H9 (cell line): ENCODE results near the gene SNX7. TPM values are rescaled to one million over a fixed set of nuclear protein-coding genes. Genes with fewer than 3 reads are reported as not detected.

ENCODE experiments used
- DNase-seq: peaks from one replicate; pipeline ENCODE4 v3.0.0-alpha.2; 2017
- H2AFZ ChIP-seq: one replicate; pipeline ENCODE4 v1.6.1; 2013; ENCODE audit warnings: mild to moderate bottlenecking, low read length, control low read depth, moderate library complexity
- H2AK5ac ChIP-seq: 2 replicates; pipeline ENCODE4 v1.6.1; 2013; ENCODE audit warnings: low read length, control low read depth, mixed read lengths; ENCODE audit not compliant: insufficient read length
- H2BK120ac ChIP-seq: one replicate; pipeline ENCODE4 v1.6.1; 2013; ENCODE audit warnings: low read depth, mild to moderate bottlenecking, low read length, control low read depth, inconsistent platforms; ENCODE audit not compliant: poor library complexity, severe bottlenecking
- H2BK12ac ChIP-seq: 2 replicates; pipeline ENCODE4 v1.6.1; 2013; ENCODE audit warnings: low read length, control low read depth, mixed read lengths, low read depth; ENCODE audit not compliant: insufficient read length
- H2BK15ac ChIP-seq: 2 replicates; pipeline ENCODE4 v1.6.1; 2013; ENCODE audit warnings: low read depth, low read length, control low read depth
- H2BK20ac ChIP-seq: one replicate; pipeline ENCODE4 v1.6.1; 2013; ENCODE audit warnings: low read depth, mild to moderate bottlenecking, low read length, control low read depth, inconsistent platforms; ENCODE audit not compliant: poor library complexity, severe bottlenecking
- H2BK5ac ChIP-seq: 2 replicates; pipeline ENCODE4 v1.6.1; 2013; ENCODE audit warnings: low read length, control low read depth, mixed read lengths; ENCODE audit not compliant: insufficient read length
- H3K14ac ChIP-seq: 2 replicates; pipeline ENCODE4 v1.6.1; 2013; ENCODE audit warnings: low read length, control low read depth; ENCODE audit not compliant: insufficient read depth
- H3K18ac ChIP-seq: 2 replicates; pipeline ENCODE4 v1.6.1; 2013; ENCODE audit warnings: low read depth, mild to moderate bottlenecking, mixed read lengths, low read length, control low read depth; ENCODE audit not compliant: insufficient read length
- H3K23ac ChIP-seq: 2 replicates; pipeline ENCODE4 v1.6.1; 2013; ENCODE audit warnings: low read length, control low read depth, mixed read lengths, low read depth; ENCODE audit not compliant: insufficient read length
- H3K23me2 ChIP-seq: 2 replicates; pipeline ENCODE4 v1.6.1; 2013; ENCODE audit warnings: low read depth, mild to moderate bottlenecking, mixed read lengths, low read length, control low read depth; ENCODE audit not compliant: insufficient read length, poor library complexity, severe bottlenecking
- H3K27ac ChIP-seq: 2 replicates; pipeline ENCODE4 v1.5.1; 2013; ENCODE audit warnings: low read length, control low read depth, mixed read lengths, low read depth; ENCODE audit not compliant: insufficient read length
- H3K27me3 ChIP-seq: 2 replicates; pipeline ENCODE4 v1.6.1; 2013; ENCODE audit warnings: low read length, control low read depth, inconsistent platforms; ENCODE audit not compliant: insufficient read depth
- H3K4ac ChIP-seq: 2 replicates; pipeline ENCODE4 v1.6.1; 2013; ENCODE audit warnings: low read depth, mild to moderate bottlenecking, control low read depth, inconsistent platforms, low read length, moderate library complexity
- H3K4me1 ChIP-seq: 2 replicates; pipeline ENCODE4 v1.6.1; 2013; ENCODE audit warnings: low read length, control low read depth, inconsistent platforms; ENCODE audit not compliant: insufficient read depth
- H3K4me2 ChIP-seq: 2 replicates; pipeline ENCODE4 v1.6.1; 2013; ENCODE audit warnings: low read length, control low read depth, mixed read lengths; ENCODE audit not compliant: insufficient read length, insufficient read depth
- H3K56ac ChIP-seq: 2 replicates; pipeline ENCODE4 v1.6.1; 2013; ENCODE audit warnings: low read depth, mild to moderate bottlenecking, mixed read lengths, low read length, control low read depth; ENCODE audit not compliant: insufficient read length
- H3K79me1 ChIP-seq: 2 replicates; pipeline ENCODE4 v1.6.1; 2013; ENCODE audit warnings: low read depth, mild to moderate bottlenecking, moderate library complexity, low read length, control low read depth, inconsistent platforms; ENCODE audit not compliant: insufficient read depth, poor library complexity, severe bottlenecking
- H3K79me2 ChIP-seq: 2 replicates; pipeline ENCODE4 v1.6.1; 2013; ENCODE audit warnings: low read length, control low read depth, inconsistent platforms; ENCODE audit not compliant: insufficient read depth
- H3K9ac ChIP-seq: 2 replicates; pipeline ENCODE4 v1.6.1; 2013; ENCODE audit warnings: low read length, control low read depth, mixed read lengths; ENCODE audit not compliant: insufficient read length; ENCODE audit errors: extremely low read depth
- H3K9me3 ChIP-seq: one replicate; pipeline ENCODE4 v1.6.1; 2013; ENCODE audit warnings: low read depth, low read length, inconsistent platforms; ENCODE audit not compliant: control insufficient read depth
- H3T11ph ChIP-seq: one replicate; pipeline ENCODE4 v1.6.1; 2013; ENCODE audit warnings: mild to moderate bottlenecking, low read length, control low read depth, inconsistent platforms
- H4K20me1 ChIP-seq: one replicate; pipeline ENCODE4 v1.6.1; 2013; ENCODE audit not compliant: control insufficient read depth, insufficient read length, insufficient read depth
- H4K5ac ChIP-seq: 2 replicates; pipeline ENCODE4 v1.6.1; 2013; ENCODE audit warnings: low read depth, mild to moderate bottlenecking, mixed read lengths, low read length, control low read depth; ENCODE audit not compliant: insufficient read length
- H4K8ac ChIP-seq: replicated peaks from 2 replicates; pipeline ENCODE4 v1.6.1; 2013; ENCODE audit warnings: low read length, control low read depth, mixed read lengths, low read depth; ENCODE audit not compliant: insufficient read length
- H4K91ac ChIP-seq: 2 replicates; pipeline ENCODE4 v1.6.1; 2013; ENCODE audit warnings: low read depth, mild to moderate bottlenecking, moderate library complexity, mixed read lengths, low read length, control low read depth; ENCODE audit not compliant: insufficient read length
- H3K27ac Mint-ChIP-seq, 3 experiments: 2 replicates in 2 of 3; 3 replicates in 1 of 3; pipeline ENCODE4 v1.8.0; 2020 to 2021; ENCODE audit warnings: mixed read lengths in 3 of 3, mild to moderate bottlenecking in 1 of 3, moderate library complexity in 1 of 3
- H3K27me3 Mint-ChIP-seq: 2 replicates; pipeline ENCODE4 v1.8.0; 2021; ENCODE audit warnings: low read depth, mild to moderate bottlenecking, moderate library complexity, mixed read lengths
- H3K36me3 Mint-ChIP-seq, 3 experiments: 2 replicates in 2 of 3; 3 replicates in 1 of 3; pipeline ENCODE4 v1.8.0; 2020 to 2021; ENCODE audit warnings: low read depth in 3 of 3, mixed read lengths in 3 of 3; ENCODE audit not compliant: insufficient read depth in 1 of 3
- H3K4me1 Mint-ChIP-seq, 2 experiments: 2 replicates each; pipeline ENCODE4 v1.8.0; 2020; ENCODE audit warnings: mixed read lengths in 2 of 2
- H3K4me3 Mint-ChIP-seq, 2 experiments: 2 replicates in 1 of 2; 3 replicates in 1 of 2; pipeline ENCODE4 v1.8.0; 2020 to 2021; ENCODE audit warnings: mild to moderate bottlenecking in 2 of 2, mixed read lengths in 2 of 2, moderate library complexity in 1 of 2
- H3K9me3 Mint-ChIP-seq, 2 experiments: 2 replicates in 1 of 2; 3 replicates in 1 of 2; pipeline ENCODE4 v1.8.0; 2020; ENCODE audit warnings: mild to moderate bottlenecking in 2 of 2, mixed read lengths in 2 of 2, moderate library complexity in 1 of 2
- WGBS: extraction: QIAGEN DNeasy Blood & Tissue Kit; methylation state at CpG from one replicate; pipeline ENCODE4 v1.1.7; 2013; ENCODE audit warnings: missing lambda C conversion rate, low lambda C conversion rate, mixed read lengths; ENCODE audit not compliant: insufficient read length; ENCODE audit errors: extremely low coverage; 5-methylcytosine and 5-hydroxymethylcytosine counted together
- total RNA-seq: library from RNA; stranded (reverse); gene quantifications from 2 replicates; pipeline ENCODE4 v1.2.1, GENCODE V29; 2021
- TF ChIP-seq, protein P1 (sequence below): fragments of 200-600 bp; sonication (generic); conservative IDR thresholded peaks from 3 replicates; pipeline ENCODE4 v1.8.0; 2021; ENCODE audit warnings: antibody characterized with exemption, mild to moderate bottlenecking

SNX7 gene
- total RNA-seq, 1 experiment from 2014 or later, result 24.7 TPM

- Histone ChIP-seq H3T11ph (no peak overlapping the region), H3K79me1 (no peaks in the 10 kb centered on the region), H4K91ac (no peak overlapping the region), H3K4me1 (no peaks in the 10 kb centered on the region), H3K79me2 (no peaks in the 10 kb centered on the region), H3K18ac (no peak overlapping the region), H4K20me1 (no peaks in the 10 kb centered on the region), H3K9ac (no peak overlapping the region), H3K4me2 (no peak overlapping the region), H3K23ac (no peak overlapping the region), H3K27ac (no peak overlapping the region), H3K9me3 (no peaks in the 10 kb centered on the region), H2BK120ac (no peak overlapping the region), H3K23me2 (no peaks in the 10 kb centered on the region), H4K8ac (no peak overlapping the region), H2BK15ac (no peak overlapping the region), H2BK20ac (no peak overlapping the region), H2AK5ac (no peak overlapping the region), H2BK5ac (no peak overlapping the region), H2AFZ (no peak overlapping the region), H3K56ac (no peak overlapping the region), H3K27me3 (no peaks in the 10 kb centered on the region), H4K5ac (no peak overlapping the region), H2BK12ac (no peak overlapping the region), H3K4ac (no peak overlapping the region), H3K14ac (no peak overlapping the region)
- peaks cover 9 to 11% of the 10 kb centered on the region in 2 experiments for H3K9me3 Mint-ChIP-seq
- no peaks in the 10 kb centered on the region for H3K27me3 Mint-ChIP-seq
- peaks cover 3 to 8% (median 4%) of the 10 kb centered on the region in 3 experiments; a peak in 6 of 7 replicates for H3K36me3 Mint-ChIP-seq
- TF ChIP-seq, protein P1, sequence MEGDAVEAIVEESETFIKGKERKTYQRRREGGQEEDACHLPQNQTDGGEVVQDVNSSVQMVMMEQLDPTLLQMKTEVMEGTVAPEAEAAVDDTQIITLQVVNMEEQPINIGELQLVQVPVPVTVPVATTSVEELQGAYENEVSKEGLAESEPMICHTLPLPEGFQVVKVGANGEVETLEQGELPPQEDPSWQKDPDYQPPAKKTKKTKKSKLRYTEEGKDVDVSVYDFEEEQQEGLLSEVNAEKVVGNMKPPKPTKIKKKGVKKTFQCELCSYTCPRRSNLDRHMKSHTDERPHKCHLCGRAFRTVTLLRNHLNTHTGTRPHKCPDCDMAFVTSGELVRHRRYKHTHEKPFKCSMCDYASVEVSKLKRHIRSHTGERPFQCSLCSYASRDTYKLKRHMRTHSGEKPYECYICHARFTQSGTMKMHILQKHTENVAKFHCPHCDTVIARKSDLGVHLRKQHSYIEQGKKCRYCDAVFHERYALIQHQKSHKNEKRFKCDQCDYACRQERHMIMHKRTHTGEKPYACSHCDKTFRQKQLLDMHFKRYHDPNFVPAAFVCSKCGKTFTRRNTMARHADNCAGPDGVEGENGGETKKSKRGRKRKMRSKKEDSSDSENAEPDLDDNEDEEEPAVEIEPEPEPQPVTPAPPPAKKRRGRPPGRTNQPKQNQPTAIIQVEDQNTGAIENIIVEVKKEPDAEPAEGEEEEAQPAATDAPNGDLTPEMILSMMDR, result no peak
- H3K4me1 Mint-ChIP-seq, result no peaks in the 10 kb centered on the region
- DNase-seq, result peak; percentile 84
- H3K27ac Mint-ChIP-seq, result no peak overlapping the region
- no peak overlapping the region for H3K4me3 Mint-ChIP-seq
- no CpG with 5 or more reads among the region's 6 CpGs for WGBS
These were observed 10.3 kb upstream of the SNX7 start for GRCh38 chr1:98651116-98651632.
